Heart left ventricle (tissue), 13 donors: ENCODE measurements around the gene RNLS.

Experiments
- POLR2A ChIP-seq, 2 donors: fragments of 450-650 bp; IDR thresholded peaks; one replicate each; pipeline ENCODE4 v1.6.1; 2017; ENCODE audit warnings: antibody characterized with exemption in 2 of 2, mild to moderate bottlenecking in 2 of 2, moderate library complexity in 2 of 2
- TF ChIP-seq, protein P1 (sequence below), 12 donors: fragments of 200-600 bp; sonication (generic) in 4 of 12; IDR thresholded peaks; one replicate each; pipeline versions ENCODE4 v1.5.0 to v1.8.0; 2018 to 2022; ENCODE audit warnings: antibody characterized with exemption in 12 of 12, mild to moderate bottlenecking in 5 of 12
- donor health status: ischemic (EF 13 %, LVEDD 7.1; RV severe dilation, severe dysfunction).
- donor health status: DM: no; HTN: yes; CAD: no.
- donor health status: DM: no; HTN: no; CAD: no.
- donor health status: ischemic (EF 25% LVEDD 6.9; RV normal size, moderate dysfunction).
- donor health status: ischemic (EF 25% LVEDD 5.7; RV mildly dilated, moderate dysfunction).
- donor health status: ischemic (EF 35%, LVEDD 5.7; RV mildly dilated, moderate dysfunction).
- donor health status: nonischemic (EF 11% LVEDD 7.7; RV severe dilation, severe dysfunction).
- donor health status: DM: yes; HTN: yes; CAD: no.
- donor health status: PGD.
- donor health status: ischemic (EF 29% LVEDD 5.4; RV normal size, mild dysfunction).
- donor health status: nonischemic (EF 23%, LVEDD 6.1; RV moderate dilation, normal function).

DNA sequence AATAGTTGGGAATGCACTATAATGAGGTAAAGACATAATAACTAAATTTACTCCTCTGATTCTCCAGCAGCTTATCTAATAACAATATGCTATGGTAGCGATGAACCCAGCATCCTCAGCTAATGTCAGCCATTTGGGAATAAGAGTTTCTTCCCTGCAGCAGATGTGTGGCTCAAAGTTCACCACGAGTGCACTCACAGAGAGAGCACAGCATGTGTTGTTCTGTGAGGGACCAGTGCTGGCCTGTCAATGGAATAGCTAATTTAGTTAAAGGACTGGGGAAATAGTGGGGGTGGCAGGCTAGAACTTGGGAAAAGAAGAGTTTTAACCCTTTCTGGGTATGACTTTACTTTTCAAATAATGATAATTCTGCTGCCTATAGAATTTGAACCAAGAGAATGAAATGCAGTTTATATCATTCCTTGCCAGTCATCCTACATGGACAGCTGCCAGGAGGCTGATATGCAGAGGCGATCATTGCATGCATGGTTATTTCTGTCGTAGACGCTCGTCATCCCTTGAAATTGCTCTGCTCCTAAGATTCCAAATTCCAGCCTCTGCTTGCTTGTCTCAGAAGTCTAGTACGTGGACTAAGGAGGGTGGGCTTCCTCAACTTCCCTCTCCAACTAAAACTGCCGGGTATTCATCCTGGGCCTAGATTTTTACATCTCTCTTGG, 355.6 kb downstream of the RNLS start:
- TF ChIP-seq, protein P1, sequence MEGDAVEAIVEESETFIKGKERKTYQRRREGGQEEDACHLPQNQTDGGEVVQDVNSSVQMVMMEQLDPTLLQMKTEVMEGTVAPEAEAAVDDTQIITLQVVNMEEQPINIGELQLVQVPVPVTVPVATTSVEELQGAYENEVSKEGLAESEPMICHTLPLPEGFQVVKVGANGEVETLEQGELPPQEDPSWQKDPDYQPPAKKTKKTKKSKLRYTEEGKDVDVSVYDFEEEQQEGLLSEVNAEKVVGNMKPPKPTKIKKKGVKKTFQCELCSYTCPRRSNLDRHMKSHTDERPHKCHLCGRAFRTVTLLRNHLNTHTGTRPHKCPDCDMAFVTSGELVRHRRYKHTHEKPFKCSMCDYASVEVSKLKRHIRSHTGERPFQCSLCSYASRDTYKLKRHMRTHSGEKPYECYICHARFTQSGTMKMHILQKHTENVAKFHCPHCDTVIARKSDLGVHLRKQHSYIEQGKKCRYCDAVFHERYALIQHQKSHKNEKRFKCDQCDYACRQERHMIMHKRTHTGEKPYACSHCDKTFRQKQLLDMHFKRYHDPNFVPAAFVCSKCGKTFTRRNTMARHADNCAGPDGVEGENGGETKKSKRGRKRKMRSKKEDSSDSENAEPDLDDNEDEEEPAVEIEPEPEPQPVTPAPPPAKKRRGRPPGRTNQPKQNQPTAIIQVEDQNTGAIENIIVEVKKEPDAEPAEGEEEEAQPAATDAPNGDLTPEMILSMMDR (IDR thresholded peaks at IDR 0.05), result no peak
- no peak for TF ChIP-seq POLR2A (IDR thresholded peaks at IDR 0.05)
